H9 (cell line): ENCODE measurements around the gene YPEL5. TPM values are rescaled to one million over a fixed set of nuclear protein-coding genes. Genes with fewer than 3 reads are reported as not detected.

Experiments used
- DNase-seq: peaks from one replicate; pipeline ENCODE4 v3.0.0-alpha.2; 2017
- H2AFZ ChIP-seq: one replicate; pipeline ENCODE4 v1.6.1; 2013; ENCODE audit warnings: mild to moderate bottlenecking, low read length, control low read depth, moderate library complexity
- H2AK5ac ChIP-seq: 2 replicates; pipeline ENCODE4 v1.6.1; 2013; ENCODE audit warnings: low read length, control low read depth, mixed read lengths; ENCODE audit not compliant: insufficient read length
- H2BK120ac ChIP-seq: one replicate; pipeline ENCODE4 v1.6.1; 2013; ENCODE audit warnings: low read depth, mild to moderate bottlenecking, low read length, control low read depth, inconsistent platforms; ENCODE audit not compliant: poor library complexity, severe bottlenecking
- H2BK12ac ChIP-seq: 2 replicates; pipeline ENCODE4 v1.6.1; 2013; ENCODE audit warnings: low read length, control low read depth, mixed read lengths, low read depth; ENCODE audit not compliant: insufficient read length
- H2BK15ac ChIP-seq: 2 replicates; pipeline ENCODE4 v1.6.1; 2013; ENCODE audit warnings: low read depth, low read length, control low read depth
- H2BK20ac ChIP-seq: one replicate; pipeline ENCODE4 v1.6.1; 2013; ENCODE audit warnings: low read depth, mild to moderate bottlenecking, low read length, control low read depth, inconsistent platforms; ENCODE audit not compliant: poor library complexity, severe bottlenecking
- H2BK5ac ChIP-seq: 2 replicates; pipeline ENCODE4 v1.6.1; 2013; ENCODE audit warnings: low read length, control low read depth, mixed read lengths; ENCODE audit not compliant: insufficient read length
- H3K14ac ChIP-seq: 2 replicates; pipeline ENCODE4 v1.6.1; 2013; ENCODE audit warnings: low read length, control low read depth; ENCODE audit not compliant: insufficient read depth
- H3K18ac ChIP-seq: 2 replicates; pipeline ENCODE4 v1.6.1; 2013; ENCODE audit warnings: low read depth, mild to moderate bottlenecking, mixed read lengths, low read length, control low read depth; ENCODE audit not compliant: insufficient read length
- H3K23ac ChIP-seq: 2 replicates; pipeline ENCODE4 v1.6.1; 2013; ENCODE audit warnings: low read length, control low read depth, mixed read lengths, low read depth; ENCODE audit not compliant: insufficient read length
- H3K23me2 ChIP-seq: 2 replicates; pipeline ENCODE4 v1.6.1; 2013; ENCODE audit warnings: low read depth, mild to moderate bottlenecking, mixed read lengths, low read length, control low read depth; ENCODE audit not compliant: insufficient read length, poor library complexity, severe bottlenecking
- H3K27ac ChIP-seq: 2 replicates; pipeline ENCODE4 v1.5.1; 2013; ENCODE audit warnings: low read length, control low read depth, mixed read lengths, low read depth; ENCODE audit not compliant: insufficient read length
- H3K27me3 ChIP-seq: 2 replicates; pipeline ENCODE4 v1.6.1; 2013; ENCODE audit warnings: low read length, control low read depth, inconsistent platforms; ENCODE audit not compliant: insufficient read depth
- H3K4ac ChIP-seq: 2 replicates; pipeline ENCODE4 v1.6.1; 2013; ENCODE audit warnings: low read depth, mild to moderate bottlenecking, control low read depth, inconsistent platforms, low read length, moderate library complexity
- H3K4me1 ChIP-seq: 2 replicates; pipeline ENCODE4 v1.6.1; 2013; ENCODE audit warnings: low read length, control low read depth, inconsistent platforms; ENCODE audit not compliant: insufficient read depth
- H3K4me2 ChIP-seq: 2 replicates; pipeline ENCODE4 v1.6.1; 2013; ENCODE audit warnings: low read length, control low read depth, mixed read lengths; ENCODE audit not compliant: insufficient read length, insufficient read depth
- H3K56ac ChIP-seq: 2 replicates; pipeline ENCODE4 v1.6.1; 2013; ENCODE audit warnings: low read depth, mild to moderate bottlenecking, mixed read lengths, low read length, control low read depth; ENCODE audit not compliant: insufficient read length
- H3K79me1 ChIP-seq: 2 replicates; pipeline ENCODE4 v1.6.1; 2013; ENCODE audit warnings: low read depth, mild to moderate bottlenecking, moderate library complexity, low read length, control low read depth, inconsistent platforms; ENCODE audit not compliant: insufficient read depth, poor library complexity, severe bottlenecking
- H3K79me2 ChIP-seq: 2 replicates; pipeline ENCODE4 v1.6.1; 2013; ENCODE audit warnings: low read length, control low read depth, inconsistent platforms; ENCODE audit not compliant: insufficient read depth
- H3K9ac ChIP-seq: 2 replicates; pipeline ENCODE4 v1.6.1; 2013; ENCODE audit warnings: low read length, control low read depth, mixed read lengths; ENCODE audit not compliant: insufficient read length; ENCODE audit errors: extremely low read depth
- H3K9me3 ChIP-seq: one replicate; pipeline ENCODE4 v1.6.1; 2013; ENCODE audit warnings: low read depth, low read length, inconsistent platforms; ENCODE audit not compliant: control insufficient read depth
- H3T11ph ChIP-seq: one replicate; pipeline ENCODE4 v1.6.1; 2013; ENCODE audit warnings: mild to moderate bottlenecking, low read length, control low read depth, inconsistent platforms
- H4K20me1 ChIP-seq: one replicate; pipeline ENCODE4 v1.6.1; 2013; ENCODE audit not compliant: control insufficient read depth, insufficient read length, insufficient read depth
- H4K5ac ChIP-seq: 2 replicates; pipeline ENCODE4 v1.6.1; 2013; ENCODE audit warnings: low read depth, mild to moderate bottlenecking, mixed read lengths, low read length, control low read depth; ENCODE audit not compliant: insufficient read length
- H4K8ac ChIP-seq: replicated peaks from 2 replicates; pipeline ENCODE4 v1.6.1; 2013; ENCODE audit warnings: low read length, control low read depth, mixed read lengths, low read depth; ENCODE audit not compliant: insufficient read length
- H4K91ac ChIP-seq: 2 replicates; pipeline ENCODE4 v1.6.1; 2013; ENCODE audit warnings: low read depth, mild to moderate bottlenecking, moderate library complexity, mixed read lengths, low read length, control low read depth; ENCODE audit not compliant: insufficient read length
- H3K27ac Mint-ChIP-seq, 3 experiments: 2 replicates in 2 of 3; 3 replicates in 1 of 3; pipeline ENCODE4 v1.8.0; 2020 to 2021; ENCODE audit warnings: mixed read lengths in 3 of 3, mild to moderate bottlenecking in 1 of 3, moderate library complexity in 1 of 3
- H3K27me3 Mint-ChIP-seq: 2 replicates; pipeline ENCODE4 v1.8.0; 2021; ENCODE audit warnings: low read depth, mild to moderate bottlenecking, moderate library complexity, mixed read lengths
- H3K36me3 Mint-ChIP-seq, 3 experiments: 2 replicates in 2 of 3; 3 replicates in 1 of 3; pipeline ENCODE4 v1.8.0; 2020 to 2021; ENCODE audit warnings: low read depth in 3 of 3, mixed read lengths in 3 of 3; ENCODE audit not compliant: insufficient read depth in 1 of 3
- H3K4me1 Mint-ChIP-seq, 2 experiments: 2 replicates each; pipeline ENCODE4 v1.8.0; 2020; ENCODE audit warnings: mixed read lengths in 2 of 2
- H3K4me3 Mint-ChIP-seq, 2 experiments: 2 replicates in 1 of 2; 3 replicates in 1 of 2; pipeline ENCODE4 v1.8.0; 2020 to 2021; ENCODE audit warnings: mild to moderate bottlenecking in 2 of 2, mixed read lengths in 2 of 2, moderate library complexity in 1 of 2
- H3K9me3 Mint-ChIP-seq, 2 experiments: 2 replicates in 1 of 2; 3 replicates in 1 of 2; pipeline ENCODE4 v1.8.0; 2020; ENCODE audit warnings: mild to moderate bottlenecking in 2 of 2, mixed read lengths in 2 of 2, moderate library complexity in 1 of 2
- WGBS: extraction: QIAGEN DNeasy Blood & Tissue Kit; methylation state at CpG from one replicate; pipeline ENCODE4 v1.1.7; 2013; ENCODE audit warnings: missing lambda C conversion rate, low lambda C conversion rate, mixed read lengths; ENCODE audit not compliant: insufficient read length; ENCODE audit errors: extremely low coverage; 5-methylcytosine and 5-hydroxymethylcytosine counted together
- total RNA-seq: library from RNA; stranded (reverse); gene quantifications from 2 replicates; pipeline ENCODE4 v1.2.1, GENCODE V29; 2021
- TF ChIP-seq, protein P1 (sequence below): fragments of 200-600 bp; sonication (generic); conservative IDR thresholded peaks from 3 replicates; pipeline ENCODE4 v1.8.0; 2021; ENCODE audit warnings: antibody characterized with exemption, mild to moderate bottlenecking

The YPEL5 gene
- total RNA-seq, 1 experiment from 2014 or later: 28.5 TPM

DNA sequence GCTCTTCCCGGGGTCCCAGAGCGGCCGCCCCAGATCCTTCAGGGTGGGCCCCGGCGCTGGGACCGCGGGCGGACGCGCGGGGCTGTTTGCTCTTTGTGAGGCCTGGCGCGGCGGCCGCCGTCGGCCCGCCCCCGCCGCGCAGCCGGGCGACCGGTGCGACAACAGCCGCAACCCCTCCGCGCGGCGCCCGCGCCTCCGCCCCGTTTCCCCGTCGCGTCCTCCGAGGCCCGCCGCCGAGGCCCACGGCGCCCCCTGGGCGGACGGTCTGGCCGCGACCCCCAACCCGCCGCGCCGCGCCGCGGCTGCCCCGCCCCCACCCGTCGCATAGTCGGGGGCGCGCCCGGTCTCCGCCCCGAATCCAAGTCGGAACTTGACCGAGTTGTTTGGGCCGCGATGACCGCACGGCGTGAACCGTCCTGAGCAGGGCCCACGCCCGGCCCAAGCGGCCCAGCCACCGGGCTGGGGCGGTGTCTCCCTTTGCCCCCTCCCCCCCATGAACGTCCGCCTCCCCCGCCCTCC lies 448 bp downstream of the YPEL5 start:
- WGBS: no CpG with 5 or more reads among the region's 79 CpGs
- no peak overlapping the region for H4K91ac ChIP-seq
- H2AK5ac ChIP-seq: no peak overlapping the region
- H4K5ac ChIP-seq: no peak overlapping the region
- H3K18ac ChIP-seq: peak overlapping the region; percentile 33
- no peak overlapping the region for H2BK15ac ChIP-seq
- peaks cover 0 to 3% (median 2%) of the 10 kb centered on the region in 3 experiments; a peak in 4 of 7 replicates for H3K36me3 Mint-ChIP-seq
- H3K56ac ChIP-seq: no peak overlapping the region
- no peak overlapping the region for H2BK12ac ChIP-seq
- no peak overlapping the region for H3T11ph ChIP-seq
- H3K9ac ChIP-seq: no peak overlapping the region
- H3K4ac ChIP-seq: no peak overlapping the region
- no peaks in the 10 kb centered on the region for H4K20me1 ChIP-seq
- H3K9me3 ChIP-seq: no peaks in the 10 kb centered on the region
- no peak overlapping the region for H4K8ac ChIP-seq
- peaks cover 8% of the 10 kb centered on the region for H3K27me3 Mint-ChIP-seq
- no peaks in the 10 kb centered on the region for H3K9me3 Mint-ChIP-seq
- H3K4me2 ChIP-seq: peak overlapping the region; percentile 93
- H3K23me2 ChIP-seq: peaks cover 8% of the 10 kb centered on the region
- H3K27me3 ChIP-seq: no peaks in the 10 kb centered on the region
- DNase-seq: no peak
- no peak overlapping the region for H3K27ac ChIP-seq
- H2BK5ac ChIP-seq: no peak overlapping the region
- H3K14ac ChIP-seq: peak overlapping the region; percentile 88; the same call in 1 of the 2 replicates
- H3K4me1 Mint-ChIP-seq: peaks cover 44 to 47% of the 10 kb centered on the region in 2 experiments
- H3K79me2 ChIP-seq: no peaks in the 10 kb centered on the region
- TF ChIP-seq, protein P1, sequence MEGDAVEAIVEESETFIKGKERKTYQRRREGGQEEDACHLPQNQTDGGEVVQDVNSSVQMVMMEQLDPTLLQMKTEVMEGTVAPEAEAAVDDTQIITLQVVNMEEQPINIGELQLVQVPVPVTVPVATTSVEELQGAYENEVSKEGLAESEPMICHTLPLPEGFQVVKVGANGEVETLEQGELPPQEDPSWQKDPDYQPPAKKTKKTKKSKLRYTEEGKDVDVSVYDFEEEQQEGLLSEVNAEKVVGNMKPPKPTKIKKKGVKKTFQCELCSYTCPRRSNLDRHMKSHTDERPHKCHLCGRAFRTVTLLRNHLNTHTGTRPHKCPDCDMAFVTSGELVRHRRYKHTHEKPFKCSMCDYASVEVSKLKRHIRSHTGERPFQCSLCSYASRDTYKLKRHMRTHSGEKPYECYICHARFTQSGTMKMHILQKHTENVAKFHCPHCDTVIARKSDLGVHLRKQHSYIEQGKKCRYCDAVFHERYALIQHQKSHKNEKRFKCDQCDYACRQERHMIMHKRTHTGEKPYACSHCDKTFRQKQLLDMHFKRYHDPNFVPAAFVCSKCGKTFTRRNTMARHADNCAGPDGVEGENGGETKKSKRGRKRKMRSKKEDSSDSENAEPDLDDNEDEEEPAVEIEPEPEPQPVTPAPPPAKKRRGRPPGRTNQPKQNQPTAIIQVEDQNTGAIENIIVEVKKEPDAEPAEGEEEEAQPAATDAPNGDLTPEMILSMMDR: no peak
- H3K23ac ChIP-seq: no peak overlapping the region
- peak overlapping the region; percentile 66 to 75; a peak in 4 of 5 replicates for H3K4me3 Mint-ChIP-seq
- H3K79me1 ChIP-seq: no peaks in the 10 kb centered on the region
- H2BK20ac ChIP-seq: no peak overlapping the region
- H3K4me1 ChIP-seq: peaks cover 3% of the 10 kb centered on the region; the same call in 1 of the 2 replicates
- no peak overlapping the region for H3K27ac Mint-ChIP-seq
- H2AFZ ChIP-seq: no peak overlapping the region
- H2BK120ac ChIP-seq: no peak overlapping the region
